GM23338 (cell line): ENCODE results near the gene CPNE5.

Experiments
- CREB1 ChIP-seq: fragments of 250-450 bp; sonication (Bioruptor Pico); IDR thresholded peaks from 2 replicates; pipeline ENCODE4 v1.5.0; 2020; ENCODE audit warnings: low read depth, mild to moderate bottlenecking, moderate library complexity
- CTCF ChIP-seq, 2 experiments: fragments of 200-600 bp in 1 of 2; sonication (generic) in 1 of 2; conservative IDR thresholded peaks; 2 replicates each; pipeline versions ENCODE4 v1.5.1 to v1.6.1; 2016 to 2017; ENCODE audit warnings: antibody characterized with exemption in 2 of 2, low read depth in 2 of 2, mild to moderate bottlenecking in 2 of 2, moderate library complexity in 1 of 2
- EZH2 ChIP-seq: fragments of 200-600 bp; sonication (generic); IDR thresholded peaks from one replicate; pipeline ENCODE4 v1.8.0; 2017; ENCODE audit warnings: antibody characterized with exemption, mild to moderate bottlenecking, low read depth; ENCODE audit not compliant: unreplicated experiment
- REST ChIP-seq: IDR thresholded peaks from one replicate; pipeline ENCODE4 v1.6.1; 2018; ENCODE audit warnings: antibody characterized with exemption; ENCODE audit not compliant: unreplicated experiment
- ZNF331 ChIP-seq: fragments of 250-450 bp; sonication (Bioruptor Pico); IDR thresholded peaks from 2 replicates; pipeline ENCODE4 v1.5.0; 2020; ENCODE audit warnings: low read depth, mild to moderate bottlenecking, moderate library complexity

GRCh38 chr6:36807143-36807542 is 32.1 kb downstream of the CPNE5 start:
- no peak for TF ChIP-seq ZNF331 (CRISPR knock-in tag)
- TF ChIP-seq CTCF (conservative IDR thresholded peaks at IDR 0.05; ENCODE audit: low read depth in 2 of 2): no peak
- no peak for TF ChIP-seq EZH2
- TF ChIP-seq CREB1 (CRISPR knock-in tag): no peak
- TF ChIP-seq REST: no peak
